IMR-90 (cell line): ENCODE measurements around the gene ZDHHC7. TPM values are rescaled to one million over a fixed set of nuclear protein-coding genes. Genes with fewer than 3 reads are reported as not detected.

Source experiments
- ATAC-seq: fragments of 200-7000 bp; cut with Tn5 transposase; 2 replicates; pipeline ENCODE4 v1.9.1; 2020; ENCODE audit warnings: low read depth, mild to moderate bottlenecking, moderate library complexity
- BruUV-seq: library from RNA; stranded (reverse); fragments of 400-500 nt; replicated peaks from 2 replicates; lab custom pipeline; 2021; lab: Mats Ljungman, UMichigan
- CTCF ChIA-PET: fragments of 300-600 bp; formaldehyde crosslinking; extraction: SDS; loops from one replicate; lab custom pipeline; 2021; ENCODE audit warnings: antibody characterized with exemption; lab: Yijun Ruan, JAX
- POLR2A ChIA-PET: fragments of 300-600 bp; sonication (Branson Sonifier 250); formaldehyde crosslinking; loops from one replicate; lab custom pipeline; 2022; ENCODE audit warnings: antibody characterized with exemption; ENCODE audit not compliant: unreplicated experiment; lab: Charles Lee
- DNase-seq: peaks from one replicate; pipeline ENCODE4 v3.0.0; 2013
- H2AFZ ChIP-seq: replicated peaks from 2 replicates; pipeline ENCODE3; 2013; ENCODE audit warnings: low read length, mild to moderate bottlenecking; ENCODE audit not compliant: poor library complexity
- H2AK5ac ChIP-seq: 2 replicates; pipeline ENCODE4 v1.6.1; 2013; ENCODE audit warnings: low read depth, low read length, inconsistent platforms
- H2AK9ac ChIP-seq: replicated peaks from 2 replicates; pipeline ENCODE3; 2013; ENCODE audit warnings: mild to moderate bottlenecking, low read depth, low read length, moderate library complexity; ENCODE audit not compliant: poor library complexity
- H2BK120ac ChIP-seq: 2 replicates; pipeline ENCODE4 v1.6.1; 2013; ENCODE audit warnings: low read depth, low read length, inconsistent platforms
- H2BK15ac ChIP-seq: 3 replicates; pipeline ENCODE4 v1.6.1; 2013; ENCODE audit warnings: low read depth, low read length, inconsistent platforms
- H2BK20ac ChIP-seq: 2 replicates; pipeline ENCODE4 v1.6.1; 2013; ENCODE audit warnings: low read depth, mild to moderate bottlenecking, inconsistent platforms, low read length, moderate library complexity
- H2BK5ac ChIP-seq: 2 replicates; pipeline ENCODE4 v1.6.1; 2013; ENCODE audit warnings: mild to moderate bottlenecking, low read depth, low read length, inconsistent platforms; ENCODE audit not compliant: poor library complexity, severe bottlenecking
- H3K14ac ChIP-seq: replicated peaks from 2 replicates; pipeline ENCODE4 v1.6.1; 2013; ENCODE audit warnings: low read depth, low read length, inconsistent platforms
- H3K18ac ChIP-seq: 2 replicates; pipeline ENCODE4 v1.6.1; 2013; ENCODE audit warnings: low read depth, low read length, control low read depth
- H3K23ac ChIP-seq: 2 replicates; pipeline ENCODE4 v1.6.1; 2013; ENCODE audit warnings: low read depth, low read length, inconsistent platforms
- H3K27ac ChIP-seq: 2 replicates; pipeline ENCODE4 v1.5.1; 2013; ENCODE audit warnings: mild to moderate bottlenecking, control low read depth, low read length; ENCODE audit not compliant: insufficient read depth
- H3K27me3 ChIP-seq: 2 replicates; pipeline ENCODE4 v1.6.1; 2013; ENCODE audit warnings: low read length; ENCODE audit not compliant: control insufficient read depth, insufficient read depth
- H3K36me3 ChIP-seq: 2 replicates; pipeline ENCODE4 v1.6.1; 2013; ENCODE audit warnings: low read length, mixed read lengths; ENCODE audit not compliant: control insufficient read depth, insufficient read depth
- H3K4ac ChIP-seq: 2 replicates; pipeline ENCODE4 v1.6.1; 2013; ENCODE audit warnings: low read depth, low read length, inconsistent platforms
- H3K4me1 ChIP-seq: 2 replicates; pipeline ENCODE4 v1.6.1; 2013; ENCODE audit warnings: low read length, mixed read lengths; ENCODE audit not compliant: control insufficient read depth, insufficient read depth
- H3K4me2 ChIP-seq: 2 replicates; pipeline ENCODE4 v1.6.1; 2013; ENCODE audit warnings: low read depth, mild to moderate bottlenecking, control low read depth, low read length, moderate library complexity
- H3K4me3 ChIP-seq: 2 replicates; pipeline ENCODE4 v1.5.1; 2013; ENCODE audit warnings: low read depth, mild to moderate bottlenecking, control low read depth, low read length, moderate library complexity; ENCODE audit not compliant: insufficient read depth
- H3K56ac ChIP-seq: 2 replicates; pipeline ENCODE4 v1.6.1; 2013; ENCODE audit warnings: low read length, inconsistent platforms; ENCODE audit not compliant: insufficient read depth; ENCODE audit errors: extremely low read depth
- H3K79me1 ChIP-seq, 2 experiments: 2 replicates each; pipeline ENCODE4 v1.6.1; 2013; ENCODE audit warnings: low read length in 2 of 2, inconsistent platforms in 1 of 2, low read depth in 1 of 2
- H3K9ac ChIP-seq: 2 replicates; pipeline ENCODE4 v1.6.1; 2013; ENCODE audit warnings: low read depth, low read length, control low read depth
- H3K9me1 ChIP-seq: 2 replicates; pipeline ENCODE4 v1.6.1; 2013; ENCODE audit warnings: low read length, inconsistent platforms; ENCODE audit not compliant: insufficient read depth
- H3K9me3 ChIP-seq: 2 replicates; pipeline ENCODE4 v1.6.1; 2013; ENCODE audit warnings: low read length; ENCODE audit not compliant: control insufficient read depth, insufficient read depth
- H4K20me1 ChIP-seq: 2 replicates; pipeline ENCODE4 v1.6.1; 2013; ENCODE audit warnings: low read length, inconsistent platforms; ENCODE audit not compliant: insufficient read depth
- H4K5ac ChIP-seq: 2 replicates; pipeline ENCODE4 v1.6.1; 2013; ENCODE audit warnings: mild to moderate bottlenecking, low read depth, low read length, control low read depth
- H4K8ac ChIP-seq, 2 experiments: 2 replicates each; pipeline ENCODE4 v1.6.1; 2013; ENCODE audit warnings: low read depth in 2 of 2, low read length in 2 of 2, control low read depth in 1 of 2, inconsistent platforms in 1 of 2
- H4K91ac ChIP-seq: 2 replicates; pipeline ENCODE4 v1.6.1; 2013; ENCODE audit warnings: low read depth, low read length, inconsistent platforms; ENCODE audit not compliant: insufficient read depth
- BHLHE40 ChIP-seq: fragments of 150-350 bp; IDR thresholded peaks from 2 replicates; pipeline ENCODE4 v1.6.1; 2016; ENCODE audit warnings: mild to moderate bottlenecking, low read depth, low read length
- CEBPB ChIP-seq: IDR thresholded peaks from 2 replicates; pipeline ENCODE4 v1.6.1; 2012; ENCODE audit warnings: low read depth, low read length, improper control_type of control experiment
- FOS ChIP-seq: fragments of 150-350 bp; IDR thresholded peaks from 2 replicates; pipeline ENCODE4 v1.6.1; 2016; ENCODE audit warnings: low read depth, low read length
- MXI1 ChIP-seq: IDR thresholded peaks from 2 replicates; pipeline ENCODE4 v1.6.1; 2012; ENCODE audit warnings: low read depth, mild to moderate bottlenecking, low read length, moderate library complexity, borderline replicate concordance
- NFE2L2 ChIP-seq: fragments of 150-350 bp; IDR thresholded peaks from 2 replicates; pipeline ENCODE4 v1.6.1; 2016; ENCODE audit warnings: low read depth, mild to moderate bottlenecking, low read length
- POLR2A ChIP-seq: IDR thresholded peaks from 2 replicates; pipeline ENCODE4 v1.6.1; 2012; ENCODE audit warnings: mild to moderate bottlenecking, low read depth, low read length
- RCOR1 ChIP-seq: IDR thresholded peaks from 2 replicates; pipeline ENCODE4 v1.6.1; 2012; ENCODE audit warnings: mild to moderate bottlenecking, low read length, improper control_type of control experiment; ENCODE audit not compliant: insufficient replicate concordance
- SMC3 ChIP-seq: fragments of 150-350 bp; IDR thresholded peaks from 2 replicates; pipeline ENCODE4 v1.6.1; 2016; ENCODE audit warnings: low read depth, mild to moderate bottlenecking, antibody characterized with exemption, low read length, moderate library complexity
- WGBS, 2 experiments: methylation state at CpG; one replicate each; pipeline versions ENCODE4 v1.1.5 to v1.1.7; 2013; ENCODE audit warnings: missing lambda C conversion rate in 2 of 2; ENCODE audit not compliant: insufficient read length in 1 of 2; ENCODE audit errors: extremely low coverage in 2 of 2; 5-methylcytosine and 5-hydroxymethylcytosine counted together
- dilution Hi-C: fragments of 300-500 bp; cut with HindIII; formaldehyde crosslinking; loops from one replicate; pipeline ENCODE4 v1.14.3; 2018; ENCODE audit warnings: low sequenced_read_pairs; ENCODE audit not compliant: unreplicated experiment
- in situ Hi-C: fragments of 300-500 bp; cut with MboI; formaldehyde crosslinking; loops from 3 replicates; pipeline ENCODE4 v1.14.3; 2019; ENCODE audit warnings: low sequenced_read_pairs, inconsistent platforms, mixed read lengths
- intact Hi-C: fragments of 100-400 bp; cut with micrococcal nuclease; formaldehyde crosslinking; loops from 2 replicates; pipeline ENCODE4 v1.10.0; 2022
- polyA plus RNA-seq, 3 experiments: library from polyadenylated mRNA; depleted of rRNA; stranded (reverse); fragments of >200 nt; gene quantifications; 2 replicates each; pipeline ENCODE4 v1.2.3, GENCODE V29; 2012; ENCODE audit warnings: low replicate concordance in 1 of 3
- total RNA-seq: library from RNA; depleted of rRNA; stranded (reverse); fragments of >200 nt; gene quantifications from 2 replicates; pipeline ENCODE4 v1.2.3, GENCODE V29; 2012
- TF ChIP-seq, protein P1 (sequence below): conservative IDR thresholded peaks from 2 replicates; pipeline ENCODE4 v1.5.1; 2012; ENCODE audit warnings: mild to moderate bottlenecking, low read depth, low read length, improper control_type of control experiment
- TF ChIP-seq, protein P2 (sequence below): fragments of 150-350 bp; IDR thresholded peaks from 2 replicates; pipeline ENCODE4 v1.6.1; 2016; ENCODE audit warnings: low read depth, mild to moderate bottlenecking, low read length, moderate library complexity, borderline replicate concordance

The ZDHHC7 gene
- total and polyA plus RNA-seq, 2 of the 4 experiments (the other 2 are of a cell fraction) = 80.1 to 97.1 TPM

- peaks cover 5 to 77% of the 10 kb centered on the region in 2 experiments; a peak in 3 of 4 replicates for H3K79me1 ChIP-seq
- H3K56ac ChIP-seq = no peak overlapping the region
- peak overlapping the region; percentile 62; the same call in 1 of the 2 replicates for H2BK20ac ChIP-seq
- H2AFZ ChIP-seq = no peak overlapping the region
- peak overlapping the region; percentile 93; the same call in 1 of the 2 replicates for H3K23ac ChIP-seq
- peak overlapping the region; percentile 36 for H3K18ac ChIP-seq
- ChIA-PET POLR2A (no interaction called here), CTCF (no interaction called here)
- H4K5ac ChIP-seq = peak overlapping the region; percentile 62
- H4K91ac ChIP-seq = peak overlapping the region; percentile 97
- H3K9ac ChIP-seq = no peak overlapping the region
- ATAC-seq (no peak), DNase-seq (no peak)
- intact Hi-C loops = no loop called here
- TF ChIP-seq NFE2L2 (no peak), BHLHE40 (no peak), SMC3 (no peak), CEBPB (no peak), FOS (no peak), RCOR1 (no peak), MXI1 (no peak), POLR2A (no peak)
- TF ChIP-seq, protein P1, sequence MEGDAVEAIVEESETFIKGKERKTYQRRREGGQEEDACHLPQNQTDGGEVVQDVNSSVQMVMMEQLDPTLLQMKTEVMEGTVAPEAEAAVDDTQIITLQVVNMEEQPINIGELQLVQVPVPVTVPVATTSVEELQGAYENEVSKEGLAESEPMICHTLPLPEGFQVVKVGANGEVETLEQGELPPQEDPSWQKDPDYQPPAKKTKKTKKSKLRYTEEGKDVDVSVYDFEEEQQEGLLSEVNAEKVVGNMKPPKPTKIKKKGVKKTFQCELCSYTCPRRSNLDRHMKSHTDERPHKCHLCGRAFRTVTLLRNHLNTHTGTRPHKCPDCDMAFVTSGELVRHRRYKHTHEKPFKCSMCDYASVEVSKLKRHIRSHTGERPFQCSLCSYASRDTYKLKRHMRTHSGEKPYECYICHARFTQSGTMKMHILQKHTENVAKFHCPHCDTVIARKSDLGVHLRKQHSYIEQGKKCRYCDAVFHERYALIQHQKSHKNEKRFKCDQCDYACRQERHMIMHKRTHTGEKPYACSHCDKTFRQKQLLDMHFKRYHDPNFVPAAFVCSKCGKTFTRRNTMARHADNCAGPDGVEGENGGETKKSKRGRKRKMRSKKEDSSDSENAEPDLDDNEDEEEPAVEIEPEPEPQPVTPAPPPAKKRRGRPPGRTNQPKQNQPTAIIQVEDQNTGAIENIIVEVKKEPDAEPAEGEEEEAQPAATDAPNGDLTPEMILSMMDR = no peak
- TF ChIP-seq, protein P2, sequence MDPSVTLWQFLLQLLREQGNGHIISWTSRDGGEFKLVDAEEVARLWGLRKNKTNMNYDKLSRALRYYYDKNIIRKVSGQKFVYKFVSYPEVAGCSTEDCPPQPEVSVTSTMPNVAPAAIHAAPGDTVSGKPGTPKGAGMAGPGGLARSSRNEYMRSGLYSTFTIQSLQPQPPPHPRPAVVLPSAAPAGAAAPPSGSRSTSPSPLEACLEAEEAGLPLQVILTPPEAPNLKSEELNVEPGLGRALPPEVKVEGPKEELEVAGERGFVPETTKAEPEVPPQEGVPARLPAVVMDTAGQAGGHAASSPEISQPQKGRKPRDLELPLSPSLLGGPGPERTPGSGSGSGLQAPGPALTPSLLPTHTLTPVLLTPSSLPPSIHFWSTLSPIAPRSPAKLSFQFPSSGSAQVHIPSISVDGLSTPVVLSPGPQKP = no peak
- H2BK15ac ChIP-seq = peak overlapping the region; percentile 97; the same call in 2 of the 3 replicates
- H3K27ac ChIP-seq = peak overlapping the region; percentile 51; the same call in 1 of the 2 replicates
- H2AK5ac ChIP-seq = peak overlapping the region; percentile 92
- peak overlapping the region; percentile 97 for H2BK5ac ChIP-seq
- peak overlapping the region; percentile 95 for H3K14ac ChIP-seq
- peaks cover 13% of the 10 kb centered on the region for H4K20me1 ChIP-seq
- dilution Hi-C loops = no loop called here
- no TSS peak for BruUV-seq
- no peaks in the 10 kb centered on the region for H3K9me3 ChIP-seq
- H2AK9ac ChIP-seq = peak overlapping the region; percentile 22
- no peaks in the 10 kb centered on the region for H3K27me3 ChIP-seq
- H3K36me3 ChIP-seq = peaks cover 10% of the 10 kb centered on the region
- in situ Hi-C loops = no loop called here
- H3K4me1 ChIP-seq = peaks cover 51% of the 10 kb centered on the region
- 86% methylated on average over 4 of the region's 13 CpGs; no CpG with 5 or more reads in 1 of the 2 experiments for WGBS, 2 experiments
- H3K4ac ChIP-seq = peak overlapping the region; percentile 98
- no peak overlapping the region for H3K4me2 ChIP-seq
- peaks cover 38% of the 10 kb centered on the region for H3K9me1 ChIP-seq
- H3K4me3 ChIP-seq = no peak overlapping the region
- peak overlapping the region; percentile 96 for H2BK120ac ChIP-seq
- peak overlapping the region; percentile 79 to 85; a peak in 3 of 4 replicates for H4K8ac ChIP-seq
Observed at GRCh38 chr16:85003076-85003475, 8.3 kb downstream of the ZDHHC7 start.
